DND-41 (cell line): ENCODE results near the gene ARF1.
A peak's percentile ranks its signal among the peaks of the same experiment; 100 is the strongest.

Source experiments
- ATAC-seq: fragments of 200-7000 bp; cut with Tn5 transposase; 3 replicates; pipeline ENCODE4 v1.9.1; 2021; ENCODE audit warnings: low read depth; ENCODE audit not compliant: insufficient read depth
- DNase-seq: peaks from one replicate; pipeline ENCODE4 v3.0.0-alpha.2; 2020
- H2AFZ ChIP-seq: 2 replicates; pipeline ENCODE4 v1.6.0; 2012; ENCODE audit warnings: low read depth, low read length
- H3K27ac ChIP-seq: 2 replicates; pipeline ENCODE4 v1.5.1; 2012; ENCODE audit warnings: low read length, inconsistent platforms
- H3K27me3 ChIP-seq: fragments of 200-600 bp; sonication (generic); 2 replicates; pipeline ENCODE4 v1.6.0; 2012; ENCODE audit warnings: low read length, mild to moderate bottlenecking, inconsistent platforms; ENCODE audit not compliant: insufficient read depth, poor library complexity
- H3K36me3 ChIP-seq: 2 replicates; pipeline ENCODE4 v1.5.1; 2012; ENCODE audit warnings: low read length, inconsistent platforms; ENCODE audit not compliant: insufficient read depth
- H3K4me1 ChIP-seq: 2 replicates; pipeline ENCODE4 v1.5.1; 2012; ENCODE audit warnings: mild to moderate bottlenecking, low read length; ENCODE audit not compliant: insufficient read depth
- H3K4me2 ChIP-seq: 2 replicates; pipeline ENCODE4 v1.6.0; 2012; ENCODE audit warnings: mild to moderate bottlenecking, moderate library complexity, low read length, inconsistent platforms; ENCODE audit not compliant: insufficient read depth
- H3K4me3 ChIP-seq, 2 experiments: fragments of 200-600 bp in 1 of 2; shearing (Covaris generic) in 1 of 2; 2 replicates each; pipeline ENCODE4 v1.5.1; 2012 to 2016; ENCODE audit warnings: inconsistent platforms in 2 of 2, low read length in 2 of 2, mild to moderate bottlenecking in 2 of 2, low read depth in 1 of 2, moderate library complexity in 1 of 2
- H3K79me2 ChIP-seq: 2 replicates; pipeline ENCODE4 v1.6.0; 2012; ENCODE audit warnings: low read length, inconsistent platforms; ENCODE audit not compliant: insufficient read depth
- H3K9ac ChIP-seq: 2 replicates; pipeline ENCODE4 v1.6.0; 2012; ENCODE audit warnings: low read depth, mild to moderate bottlenecking, inconsistent platforms, low read length, moderate library complexity
- H3K9me3 ChIP-seq: 2 replicates; pipeline ENCODE4 v1.5.1; 2012; ENCODE audit warnings: low read length, moderate library complexity, mild to moderate bottlenecking, inconsistent platforms; ENCODE audit not compliant: insufficient read depth, severe bottlenecking
- H4K20me1 ChIP-seq: 2 replicates; pipeline ENCODE4 v1.6.0; 2012; ENCODE audit warnings: low read length; ENCODE audit not compliant: insufficient read depth
- EZH2 ChIP-seq: IDR thresholded peaks from 3 replicates; pipeline ENCODE4 v1.6.1; 2012; ENCODE audit warnings: borderline replicate concordance, low read depth, mild to moderate bottlenecking, moderate library complexity, low read length, inconsistent platforms; ENCODE audit not compliant: severe bottlenecking
- TF ChIP-seq, protein P1 (sequence below): IDR thresholded peaks from 2 replicates; pipeline ENCODE4 v1.5.1; 2012; ENCODE audit warnings: borderline replicate concordance, low read length, moderate library complexity, mild to moderate bottlenecking; ENCODE audit not compliant: poor library complexity, severe bottlenecking; ENCODE audit errors: extremely low read depth

Gene ARF1

DNA sequence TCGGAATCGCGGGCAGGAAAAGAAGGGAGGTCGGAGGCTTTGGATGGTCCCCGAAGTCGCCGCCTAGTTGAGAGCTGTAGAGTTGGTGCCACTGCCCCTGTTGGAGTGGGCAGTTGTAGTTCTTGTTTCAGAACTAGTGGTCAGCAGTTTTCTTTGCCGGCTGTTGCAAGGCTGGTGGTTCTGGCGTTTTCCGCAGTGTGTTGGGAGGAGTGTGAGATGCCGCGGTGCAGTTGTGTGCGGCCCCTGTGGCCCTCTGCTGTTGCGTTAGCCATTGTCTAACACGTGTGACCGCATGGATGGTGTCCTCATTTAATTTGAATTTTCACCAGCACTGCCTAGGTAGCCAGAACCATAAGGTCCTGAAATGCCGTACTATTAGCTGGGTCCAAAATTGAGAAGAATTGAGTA, 1.4 kb downstream of the ARF1 start:
- Histone ChIP-seq H4K20me1 (peaks cover 77% of the 10 kb centered on the region), H3K9me3 (no peaks in the 10 kb centered on the region), H3K79me2 (peaks cover 93% of the 10 kb centered on the region), H3K36me3 (peaks cover 58% of the 10 kb centered on the region), H3K27ac (peak overlapping the region; percentile 92), H3K4me3 (peak overlapping the region; percentile 75 to 98; a peak in 3 of 4 replicates), H2AFZ (no peak overlapping the region), H3K4me2 (peak overlapping the region; percentile 87), H3K4me1 (peaks cover 53% of the 10 kb centered on the region), H3K27me3 (no peaks in the 10 kb centered on the region), H3K9ac (peak overlapping the region; percentile 98)
- no peak for ATAC-seq
- TF ChIP-seq, protein P1, sequence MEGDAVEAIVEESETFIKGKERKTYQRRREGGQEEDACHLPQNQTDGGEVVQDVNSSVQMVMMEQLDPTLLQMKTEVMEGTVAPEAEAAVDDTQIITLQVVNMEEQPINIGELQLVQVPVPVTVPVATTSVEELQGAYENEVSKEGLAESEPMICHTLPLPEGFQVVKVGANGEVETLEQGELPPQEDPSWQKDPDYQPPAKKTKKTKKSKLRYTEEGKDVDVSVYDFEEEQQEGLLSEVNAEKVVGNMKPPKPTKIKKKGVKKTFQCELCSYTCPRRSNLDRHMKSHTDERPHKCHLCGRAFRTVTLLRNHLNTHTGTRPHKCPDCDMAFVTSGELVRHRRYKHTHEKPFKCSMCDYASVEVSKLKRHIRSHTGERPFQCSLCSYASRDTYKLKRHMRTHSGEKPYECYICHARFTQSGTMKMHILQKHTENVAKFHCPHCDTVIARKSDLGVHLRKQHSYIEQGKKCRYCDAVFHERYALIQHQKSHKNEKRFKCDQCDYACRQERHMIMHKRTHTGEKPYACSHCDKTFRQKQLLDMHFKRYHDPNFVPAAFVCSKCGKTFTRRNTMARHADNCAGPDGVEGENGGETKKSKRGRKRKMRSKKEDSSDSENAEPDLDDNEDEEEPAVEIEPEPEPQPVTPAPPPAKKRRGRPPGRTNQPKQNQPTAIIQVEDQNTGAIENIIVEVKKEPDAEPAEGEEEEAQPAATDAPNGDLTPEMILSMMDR = no peak
- TF ChIP-seq EZH2 = no peak
- no peak for DNase-seq

- TF ChIP-seq, protein P1 = no peak
- no peak for TF ChIP-seq EZH2
- ATAC-seq (no peak), DNase-seq (no peak)
- no peaks in the 10 kb centered on the region for H3K9me3 ChIP-seq
- peak overlapping the region; percentile 98 for H3K9ac ChIP-seq
- H2AFZ ChIP-seq = no peak overlapping the region
- peak overlapping the region; percentile 92 for H3K27ac ChIP-seq
- H3K4me3 ChIP-seq = peak overlapping the region; percentile 75 to 98; a peak in 3 of 4 replicates
- peaks cover 81% of the 10 kb centered on the region for H4K20me1 ChIP-seq
- H3K4me2 ChIP-seq = peak overlapping the region; percentile 87
- H3K4me1 ChIP-seq = peaks cover 55% of the 10 kb centered on the region
- H3K36me3 ChIP-seq = peaks cover 62% of the 10 kb centered on the region
- H3K27me3 ChIP-seq = no peaks in the 10 kb centered on the region
- peaks cover 97% of the 10 kb centered on the region for H3K79me2 ChIP-seq
Measured at GRCh38 chr1:228084325-228084724, 1.8 kb downstream of the ARF1 start.

- H3K27ac ChIP-seq = no peak overlapping the region
- no peak for DNase-seq
- peaks cover 81% of the 10 kb centered on the region for H4K20me1 ChIP-seq
- TF ChIP-seq, protein P1 = no peak
- no peak for TF ChIP-seq EZH2
- no peak for ATAC-seq
- H3K79me2 ChIP-seq = peaks cover 97% of the 10 kb centered on the region
- H3K9me3 ChIP-seq = no peaks in the 10 kb centered on the region
- H2AFZ ChIP-seq = no peak overlapping the region
- peaks cover 67% of the 10 kb centered on the region for H3K36me3 ChIP-seq
- no peaks in the 10 kb centered on the region for H3K27me3 ChIP-seq
- peak overlapping the region in 1 of 2 experiments; percentile 98; a peak in 3 of 4 replicates for H3K4me3 ChIP-seq
- peaks cover 54% of the 10 kb centered on the region for H3K4me1 ChIP-seq
- peak overlapping the region; percentile 98 for H3K9ac ChIP-seq
- H3K4me2 ChIP-seq = peak overlapping the region; percentile 87
Measured at GRCh38 chr1:228084797-228085196, 2.3 kb downstream of the ARF1 start.
